ENCODE measurements around the gene HAUS7.

The HAUS7 gene

DNA sequence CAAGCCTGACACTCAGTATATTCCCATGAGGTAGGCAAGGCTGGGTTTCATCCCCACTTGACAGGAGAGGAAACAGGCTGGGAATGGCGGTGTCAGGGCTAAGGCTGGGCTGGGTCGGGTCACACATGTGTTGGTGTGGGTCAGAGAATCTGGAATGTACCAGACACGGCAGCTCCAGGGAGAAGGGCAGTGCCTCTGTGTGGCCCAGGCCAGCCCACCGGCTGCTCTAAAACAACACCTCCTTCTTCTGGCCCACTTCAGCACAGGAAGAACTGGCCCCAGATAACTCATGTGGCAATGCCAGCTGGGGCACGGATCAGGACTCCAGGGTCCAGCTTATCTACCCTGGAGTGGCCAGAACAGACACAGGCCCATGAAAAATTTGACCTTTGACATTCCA, 6.3 kb downstream of the HAUS7 start:
- ChIA-PET CTCF (interaction anchor here (0.5 to 1.2 kb wide), 3 partner anchors 44 to 844 kb away, joined by 3 to 5 read pairs (median 3); no protein-coding TSS in a partner anchor), POLR2A (no interaction called here)
- Histone ChIP-seq H3K36me3 (ENCODE audit: control insufficient read depth in 2 of 2, insufficient read depth in 1 of 2, low read length in 2 of 2) (peaks cover 5 to 67% of the 10 kb centered on the region in 2 experiments; a peak in 2 of 3 replicates), H3K4me1 (ENCODE audit: control insufficient read depth, insufficient read depth, low read length) (no peaks in the 10 kb centered on the region), H3K4me3 (ENCODE audit: low read depth, low read length) (no peak overlapping the region), H3K27ac (ENCODE audit: extremely low read depth, low read depth, low read length) (no peak overlapping the region), H3K9me3 (ENCODE audit: control insufficient read depth, insufficient read depth, low read depth, low read length) (no peaks in the 10 kb centered on the region)
- TF ChIP-seq ZBTB17 (tag by site-specific recombination; IDR thresholded peaks at IDR 0.05) (no peak), ZNF785 (tag by site-specific recombination; IDR thresholded peaks at IDR 0.05) (no peak), ZNF146 (tag by site-specific recombination; IDR thresholded peaks at IDR 0.05) (no peak), ZNF239 (tag by site-specific recombination; IDR thresholded peaks at IDR 0.05) (no peak), KLF7 (tag by site-specific recombination; IDR thresholded peaks at IDR 0.05; ENCODE audit: borderline replicate concordance) (no peak)

DNA sequence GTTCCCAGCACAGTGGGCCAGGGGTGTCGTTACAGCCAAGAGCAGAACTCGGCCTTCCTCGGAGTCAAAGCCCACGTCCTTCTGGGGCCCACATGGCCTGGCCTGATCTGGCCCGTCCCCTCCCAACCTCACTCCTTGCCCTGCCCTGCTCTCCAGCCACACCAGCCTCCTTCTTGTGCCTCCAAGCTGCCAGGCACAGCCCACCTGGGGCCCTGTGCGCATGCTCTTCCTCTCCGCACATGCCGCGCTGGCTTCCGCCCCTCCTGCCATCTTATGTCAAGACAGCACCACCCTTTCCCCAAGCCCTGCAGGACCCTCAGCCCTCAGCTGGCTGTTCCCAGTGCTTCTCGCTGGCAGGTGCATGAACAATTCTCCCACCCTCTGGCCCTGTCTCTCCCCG, 6.8 kb downstream of the HAUS7 start:
- H3K9me3 ChIP-seq (ENCODE audit: control insufficient read depth, insufficient read depth, low read depth, low read length), result no peaks in the 10 kb centered on the region
- H3K4me1 ChIP-seq (ENCODE audit: control insufficient read depth, insufficient read depth, low read length), result no peaks in the 10 kb centered on the region
- POLR2A ChIA-PET, result no interaction called here
- peaks cover 5 to 67% of the 10 kb centered on the region in 2 experiments; a peak in 2 of 3 replicates for H3K36me3 ChIP-seq (ENCODE audit: control insufficient read depth in 2 of 2, insufficient read depth in 1 of 2, low read length in 2 of 2)
- H3K4me3 ChIP-seq (ENCODE audit: low read depth, low read length), result no peak overlapping the region
- CTCF ChIA-PET, result interaction anchor here (0.7 to 1.2 kb wide), 2 partner anchors 44 to 521 kb away, joined by 3 to 5 read pairs; no protein-coding TSS in a partner anchor
- TF ChIP-seq ZNF555 (tag by site-specific recombination; conservative IDR thresholded peaks at IDR 0.05), result no peak
- no peak for TF ChIP-seq ZNF311 (tag by site-specific recombination; IDR thresholded peaks at IDR 0.05; ENCODE audit: borderline replicate concordance)
- TF ChIP-seq, protein P1, sequence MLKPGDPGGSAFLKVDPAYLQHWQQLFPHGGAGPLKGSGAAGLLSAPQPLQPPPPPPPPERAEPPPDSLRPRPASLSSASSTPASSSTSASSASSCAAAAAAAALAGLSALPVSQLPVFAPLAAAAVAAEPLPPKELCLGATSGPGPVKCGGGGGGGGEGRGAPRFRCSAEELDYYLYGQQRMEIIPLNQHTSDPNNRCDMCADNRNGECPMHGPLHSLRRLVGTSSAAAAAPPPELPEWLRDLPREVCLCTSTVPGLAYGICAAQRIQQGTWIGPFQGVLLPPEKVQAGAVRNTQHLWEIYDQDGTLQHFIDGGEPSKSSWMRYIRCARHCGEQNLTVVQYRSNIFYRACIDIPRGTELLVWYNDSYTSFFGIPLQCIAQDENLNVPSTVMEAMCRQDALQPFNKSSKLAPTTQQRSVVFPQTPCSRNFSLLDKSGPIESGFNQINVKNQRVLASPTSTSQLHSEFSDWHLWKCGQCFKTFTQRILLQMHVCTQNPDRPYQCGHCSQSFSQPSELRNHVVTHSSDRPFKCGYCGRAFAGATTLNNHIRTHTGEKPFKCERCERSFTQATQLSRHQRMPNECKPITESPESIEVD (tag by site-specific recombination; IDR thresholded peaks at IDR 0.05), result no peak
- TF ChIP-seq, protein P2, sequence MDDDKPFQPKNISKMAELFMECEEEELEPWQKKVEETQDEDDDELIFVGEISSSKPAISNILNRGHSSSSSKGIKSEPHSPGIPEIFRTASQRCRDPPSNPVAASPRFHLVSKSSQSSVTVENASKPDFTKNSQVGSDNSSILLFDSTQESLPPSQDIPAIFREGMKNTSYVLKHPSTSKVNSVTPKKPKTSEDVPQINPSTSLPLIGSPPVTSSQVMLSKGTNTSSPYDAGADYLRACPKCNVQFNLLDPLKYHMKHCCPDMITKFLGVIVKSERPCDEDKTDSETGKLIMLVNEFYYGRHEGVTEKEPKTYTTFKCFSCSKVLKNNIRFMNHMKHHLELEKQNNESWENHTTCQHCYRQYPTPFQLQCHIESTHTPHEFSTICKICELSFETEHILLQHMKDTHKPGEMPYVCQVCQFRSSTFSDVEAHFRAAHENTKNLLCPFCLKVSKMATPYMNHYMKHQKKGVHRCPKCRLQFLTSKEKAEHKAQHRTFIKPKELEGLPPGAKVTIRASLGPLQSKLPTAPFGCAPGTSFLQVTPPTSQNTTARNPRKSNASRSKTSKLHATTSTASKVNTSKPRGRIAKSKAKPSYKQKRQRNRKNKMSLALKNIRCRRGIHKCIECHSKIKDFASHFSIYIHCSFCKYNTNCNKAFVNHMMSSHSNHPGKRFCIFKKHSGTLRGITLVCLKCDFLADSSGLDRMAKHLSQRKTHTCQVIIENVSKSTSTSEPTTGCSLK (tag by site-specific recombination; IDR thresholded peaks at IDR 0.05), result no peak
- no peak for TF ChIP-seq RBAK (tag by site-specific recombination; IDR thresholded peaks at IDR 0.05)
- no peak for TF ChIP-seq ZNF10 (tag by site-specific recombination; IDR thresholded peaks at IDR 0.05)
- TF ChIP-seq, protein P3, sequence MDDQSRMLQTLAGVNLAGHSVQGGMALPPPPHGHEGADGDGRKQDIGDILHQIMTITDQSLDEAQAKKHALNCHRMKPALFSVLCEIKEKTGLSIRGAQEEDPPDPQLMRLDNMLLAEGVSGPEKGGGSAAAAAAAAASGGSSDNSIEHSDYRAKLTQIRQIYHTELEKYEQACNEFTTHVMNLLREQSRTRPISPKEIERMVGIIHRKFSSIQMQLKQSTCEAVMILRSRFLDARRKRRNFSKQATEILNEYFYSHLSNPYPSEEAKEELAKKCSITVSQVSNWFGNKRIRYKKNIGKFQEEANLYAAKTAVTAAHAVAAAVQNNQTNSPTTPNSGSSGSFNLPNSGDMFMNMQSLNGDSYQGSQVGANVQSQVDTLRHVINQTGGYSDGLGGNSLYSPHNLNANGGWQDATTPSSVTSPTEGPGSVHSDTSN (CRISPR knock-in tag; IDR thresholded peaks at IDR 0.05), result no peak
- TF ChIP-seq SETDB1 (IDR thresholded peaks at IDR 0.05; ENCODE audit: insufficient read length, low read length), result no peak
- no peak for TF ChIP-seq ZNF560 (tag by site-specific recombination; IDR thresholded peaks at IDR 0.05; ENCODE audit: borderline replicate concordance)
- TF ChIP-seq ZNF521 (tag by site-specific recombination; IDR thresholded peaks at IDR 0.05), result no peak
- no peak for TF ChIP-seq ZEB2 (tag by site-specific recombination; IDR thresholded peaks at IDR 0.05)
- TF ChIP-seq ZNF2 (tag by site-specific recombination; IDR thresholded peaks at IDR 0.05), result no peak
- no peak for TF ChIP-seq ZNF623 (tag by site-specific recombination; IDR thresholded peaks at IDR 0.05)
- H3K27ac ChIP-seq (ENCODE audit: extremely low read depth, low read depth, low read length), result no peak overlapping the region

DNA sequence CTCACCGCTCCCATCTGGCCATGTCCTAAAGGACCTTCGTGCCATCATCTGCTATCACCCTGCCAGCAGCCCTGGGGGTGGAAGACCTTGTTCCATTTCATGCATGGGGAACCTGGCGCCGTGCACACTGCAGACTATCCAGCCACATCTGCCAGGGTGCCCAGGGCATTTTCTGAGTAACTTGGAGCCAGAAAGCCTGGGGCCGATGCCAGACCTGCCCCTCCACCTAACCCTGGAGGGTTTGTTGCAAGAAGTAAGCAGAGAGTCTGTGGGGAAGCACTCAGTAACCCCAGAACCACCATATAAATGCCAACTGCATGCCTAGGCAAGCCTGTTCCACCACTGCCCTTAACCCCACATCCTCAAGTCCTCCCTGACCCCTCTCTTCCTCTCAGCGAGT, 7.3 kb downstream of the HAUS7 start:
- ChIA-PET POLR2A (no interaction called here), CTCF (interaction anchor here (3.8 kb wide), 1 partner anchor 9 kb away, joined by 24 read pairs; the partner anchor contains the start of gene HAUS7)
- no peak overlapping the region for H3K27ac ChIP-seq (ENCODE audit: extremely low read depth, low read depth, low read length)
- no peaks in the 10 kb centered on the region for H3K4me1 ChIP-seq (ENCODE audit: control insufficient read depth, insufficient read depth, low read length)
- peaks cover 5 to 65% of the 10 kb centered on the region in 2 experiments; a peak in 2 of 3 replicates for H3K36me3 ChIP-seq (ENCODE audit: control insufficient read depth in 2 of 2, insufficient read depth in 1 of 2, low read length in 2 of 2)
- no peak overlapping the region for H3K4me3 ChIP-seq (ENCODE audit: low read depth, low read length)
- no peaks in the 10 kb centered on the region for H3K9me3 ChIP-seq (ENCODE audit: control insufficient read depth, insufficient read depth, low read depth, low read length)
- TF ChIP-seq GLIS2 (tag by site-specific recombination; IDR thresholded peaks at IDR 0.05), result no peak
- TF ChIP-seq ZNF501 (tag by site-specific recombination; IDR thresholded peaks at IDR 0.05), result no peak
- TF ChIP-seq, protein P4, sequence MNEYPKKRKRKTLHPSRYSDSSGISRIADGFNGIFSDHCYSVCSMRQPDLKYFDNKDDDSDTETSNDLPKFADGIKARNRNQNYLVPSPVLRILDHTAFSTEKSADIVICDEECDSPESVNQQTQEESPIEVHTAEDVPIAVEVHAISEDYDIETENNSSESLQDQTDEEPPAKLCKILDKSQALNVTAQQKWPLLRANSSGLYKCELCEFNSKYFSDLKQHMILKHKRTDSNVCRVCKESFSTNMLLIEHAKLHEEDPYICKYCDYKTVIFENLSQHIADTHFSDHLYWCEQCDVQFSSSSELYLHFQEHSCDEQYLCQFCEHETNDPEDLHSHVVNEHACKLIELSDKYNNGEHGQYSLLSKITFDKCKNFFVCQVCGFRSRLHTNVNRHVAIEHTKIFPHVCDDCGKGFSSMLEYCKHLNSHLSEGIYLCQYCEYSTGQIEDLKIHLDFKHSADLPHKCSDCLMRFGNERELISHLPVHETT (tag by site-specific recombination; IDR thresholded peaks at IDR 0.05), result no peak
- TF ChIP-seq, protein P5, sequence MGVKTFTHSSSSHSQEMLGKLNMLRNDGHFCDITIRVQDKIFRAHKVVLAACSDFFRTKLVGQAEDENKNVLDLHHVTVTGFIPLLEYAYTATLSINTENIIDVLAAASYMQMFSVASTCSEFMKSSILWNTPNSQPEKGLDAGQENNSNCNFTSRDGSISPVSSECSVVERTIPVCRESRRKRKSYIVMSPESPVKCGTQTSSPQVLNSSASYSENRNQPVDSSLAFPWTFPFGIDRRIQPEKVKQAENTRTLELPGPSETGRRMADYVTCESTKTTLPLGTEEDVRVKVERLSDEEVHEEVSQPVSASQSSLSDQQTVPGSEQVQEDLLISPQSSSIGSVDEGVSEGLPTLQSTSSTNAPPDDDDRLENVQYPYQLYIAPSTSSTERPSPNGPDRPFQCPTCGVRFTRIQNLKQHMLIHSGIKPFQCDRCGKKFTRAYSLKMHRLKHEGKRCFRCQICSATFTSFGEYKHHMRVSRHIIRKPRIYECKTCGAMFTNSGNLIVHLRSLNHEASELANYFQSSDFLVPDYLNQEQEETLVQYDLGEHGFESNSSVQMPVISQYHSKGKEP (tag by site-specific recombination; IDR thresholded peaks at IDR 0.05), result no peak
- no peak for TF ChIP-seq GFI1B (tag by site-specific recombination; IDR thresholded peaks at IDR 0.05)
- no peak for TF ChIP-seq KLF8 (tag by site-specific recombination; IDR thresholded peaks at IDR 0.05)
- no peak for TF ChIP-seq ZXDB (tag by site-specific recombination; IDR thresholded peaks at IDR 0.05)

All from HEK293 (cell line).